IMR-90 (cell line): ENCODE data around the gene ITM2C. TPM values are rescaled to one million over a fixed set of nuclear protein-coding genes. Genes with fewer than 3 reads are reported as not detected.

Source experiments
- ATAC-seq: fragments of 200-7000 bp; cut with Tn5 transposase; 2 replicates; pipeline ENCODE4 v1.9.1; 2020; ENCODE audit warnings: low read depth, mild to moderate bottlenecking, moderate library complexity
- BruUV-seq: library from RNA; stranded (reverse); fragments of 400-500 nt; replicated peaks from 2 replicates; lab custom pipeline; 2021; lab: Mats Ljungman, UMichigan
- CTCF ChIA-PET: fragments of 300-600 bp; formaldehyde crosslinking; extraction: SDS; loops from one replicate; lab custom pipeline; 2021; ENCODE audit warnings: antibody characterized with exemption; lab: Yijun Ruan, JAX
- POLR2A ChIA-PET: fragments of 300-600 bp; sonication (Branson Sonifier 250); formaldehyde crosslinking; loops from one replicate; lab custom pipeline; 2022; ENCODE audit warnings: antibody characterized with exemption; ENCODE audit not compliant: unreplicated experiment; lab: Charles Lee
- DNase-seq: peaks from one replicate; pipeline ENCODE4 v3.0.0; 2013
- H2AFZ ChIP-seq: replicated peaks from 2 replicates; pipeline ENCODE3; 2013; ENCODE audit warnings: low read length, mild to moderate bottlenecking; ENCODE audit not compliant: poor library complexity
- H2AK5ac ChIP-seq: 2 replicates; pipeline ENCODE4 v1.6.1; 2013; ENCODE audit warnings: low read depth, low read length, inconsistent platforms
- H2AK9ac ChIP-seq: replicated peaks from 2 replicates; pipeline ENCODE3; 2013; ENCODE audit warnings: mild to moderate bottlenecking, low read depth, low read length, moderate library complexity; ENCODE audit not compliant: poor library complexity
- H2BK120ac ChIP-seq: 2 replicates; pipeline ENCODE4 v1.6.1; 2013; ENCODE audit warnings: low read depth, low read length, inconsistent platforms
- H2BK15ac ChIP-seq: 3 replicates; pipeline ENCODE4 v1.6.1; 2013; ENCODE audit warnings: low read depth, low read length, inconsistent platforms
- H2BK20ac ChIP-seq: 2 replicates; pipeline ENCODE4 v1.6.1; 2013; ENCODE audit warnings: low read depth, mild to moderate bottlenecking, inconsistent platforms, low read length, moderate library complexity
- H2BK5ac ChIP-seq: 2 replicates; pipeline ENCODE4 v1.6.1; 2013; ENCODE audit warnings: mild to moderate bottlenecking, low read depth, low read length, inconsistent platforms; ENCODE audit not compliant: poor library complexity, severe bottlenecking
- H3K14ac ChIP-seq: replicated peaks from 2 replicates; pipeline ENCODE4 v1.6.1; 2013; ENCODE audit warnings: low read depth, low read length, inconsistent platforms
- H3K18ac ChIP-seq: 2 replicates; pipeline ENCODE4 v1.6.1; 2013; ENCODE audit warnings: low read depth, low read length, control low read depth
- H3K23ac ChIP-seq: 2 replicates; pipeline ENCODE4 v1.6.1; 2013; ENCODE audit warnings: low read depth, low read length, inconsistent platforms
- H3K27ac ChIP-seq: 2 replicates; pipeline ENCODE4 v1.5.1; 2013; ENCODE audit warnings: mild to moderate bottlenecking, control low read depth, low read length; ENCODE audit not compliant: insufficient read depth
- H3K27me3 ChIP-seq: 2 replicates; pipeline ENCODE4 v1.6.1; 2013; ENCODE audit warnings: low read length; ENCODE audit not compliant: control insufficient read depth, insufficient read depth
- H3K36me3 ChIP-seq: 2 replicates; pipeline ENCODE4 v1.6.1; 2013; ENCODE audit warnings: low read length, mixed read lengths; ENCODE audit not compliant: control insufficient read depth, insufficient read depth
- H3K4ac ChIP-seq: 2 replicates; pipeline ENCODE4 v1.6.1; 2013; ENCODE audit warnings: low read depth, low read length, inconsistent platforms
- H3K4me1 ChIP-seq: 2 replicates; pipeline ENCODE4 v1.6.1; 2013; ENCODE audit warnings: low read length, mixed read lengths; ENCODE audit not compliant: control insufficient read depth, insufficient read depth
- H3K4me2 ChIP-seq: 2 replicates; pipeline ENCODE4 v1.6.1; 2013; ENCODE audit warnings: low read depth, mild to moderate bottlenecking, control low read depth, low read length, moderate library complexity
- H3K4me3 ChIP-seq: 2 replicates; pipeline ENCODE4 v1.5.1; 2013; ENCODE audit warnings: low read depth, mild to moderate bottlenecking, control low read depth, low read length, moderate library complexity; ENCODE audit not compliant: insufficient read depth
- H3K56ac ChIP-seq: 2 replicates; pipeline ENCODE4 v1.6.1; 2013; ENCODE audit warnings: low read length, inconsistent platforms; ENCODE audit not compliant: insufficient read depth; ENCODE audit errors: extremely low read depth
- H3K79me1 ChIP-seq, 2 experiments: 2 replicates each; pipeline ENCODE4 v1.6.1; 2013; ENCODE audit warnings: low read length in 2 of 2, inconsistent platforms in 1 of 2, low read depth in 1 of 2
- H3K9ac ChIP-seq: 2 replicates; pipeline ENCODE4 v1.6.1; 2013; ENCODE audit warnings: low read depth, low read length, control low read depth
- H3K9me1 ChIP-seq: 2 replicates; pipeline ENCODE4 v1.6.1; 2013; ENCODE audit warnings: low read length, inconsistent platforms; ENCODE audit not compliant: insufficient read depth
- H3K9me3 ChIP-seq: 2 replicates; pipeline ENCODE4 v1.6.1; 2013; ENCODE audit warnings: low read length; ENCODE audit not compliant: control insufficient read depth, insufficient read depth
- H4K20me1 ChIP-seq: 2 replicates; pipeline ENCODE4 v1.6.1; 2013; ENCODE audit warnings: low read length, inconsistent platforms; ENCODE audit not compliant: insufficient read depth
- H4K5ac ChIP-seq: 2 replicates; pipeline ENCODE4 v1.6.1; 2013; ENCODE audit warnings: mild to moderate bottlenecking, low read depth, low read length, control low read depth
- H4K8ac ChIP-seq, 2 experiments: 2 replicates each; pipeline ENCODE4 v1.6.1; 2013; ENCODE audit warnings: low read depth in 2 of 2, low read length in 2 of 2, control low read depth in 1 of 2, inconsistent platforms in 1 of 2
- H4K91ac ChIP-seq: 2 replicates; pipeline ENCODE4 v1.6.1; 2013; ENCODE audit warnings: low read depth, low read length, inconsistent platforms; ENCODE audit not compliant: insufficient read depth
- CEBPB ChIP-seq: IDR thresholded peaks from 2 replicates; pipeline ENCODE4 v1.6.1; 2012; ENCODE audit warnings: low read depth, low read length, improper control_type of control experiment
- ELK1 ChIP-seq: fragments of 150-350 bp; IDR thresholded peaks from 2 replicates; pipeline ENCODE4 v1.6.1; 2016; ENCODE audit warnings: low read depth, mild to moderate bottlenecking, low read length, moderate library complexity, borderline replicate concordance
- MAZ ChIP-seq: IDR thresholded peaks from 2 replicates; pipeline ENCODE4 v1.6.1; 2012; ENCODE audit warnings: low read depth, mild to moderate bottlenecking, low read length, improper control_type of control experiment, moderate library complexity, borderline replicate concordance
- MXI1 ChIP-seq: IDR thresholded peaks from 2 replicates; pipeline ENCODE4 v1.6.1; 2012; ENCODE audit warnings: low read depth, mild to moderate bottlenecking, low read length, moderate library complexity, borderline replicate concordance
- POLR2A ChIP-seq: IDR thresholded peaks from 2 replicates; pipeline ENCODE4 v1.6.1; 2012; ENCODE audit warnings: mild to moderate bottlenecking, low read depth, low read length
- SMC3 ChIP-seq: fragments of 150-350 bp; IDR thresholded peaks from 2 replicates; pipeline ENCODE4 v1.6.1; 2016; ENCODE audit warnings: low read depth, mild to moderate bottlenecking, antibody characterized with exemption, low read length, moderate library complexity
- USF2 ChIP-seq: fragments of 150-350 bp; IDR thresholded peaks from 2 replicates; pipeline ENCODE4 v1.6.1; 2017; ENCODE audit warnings: mild to moderate bottlenecking, antibody characterized with exemption, low read length, low read depth
- WGBS, 2 experiments: methylation state at CpG; one replicate each; pipeline versions ENCODE4 v1.1.5 to v1.1.7; 2013; ENCODE audit warnings: missing lambda C conversion rate in 2 of 2; ENCODE audit not compliant: insufficient read length in 1 of 2; ENCODE audit errors: extremely low coverage in 2 of 2; 5-methylcytosine and 5-hydroxymethylcytosine counted together
- dilution Hi-C: fragments of 300-500 bp; cut with HindIII; formaldehyde crosslinking; loops from one replicate; pipeline ENCODE4 v1.14.3; 2018; ENCODE audit warnings: low sequenced_read_pairs; ENCODE audit not compliant: unreplicated experiment
- in situ Hi-C: fragments of 300-500 bp; cut with MboI; formaldehyde crosslinking; loops from 3 replicates; pipeline ENCODE4 v1.14.3; 2019; ENCODE audit warnings: low sequenced_read_pairs, inconsistent platforms, mixed read lengths
- intact Hi-C: fragments of 100-400 bp; cut with micrococcal nuclease; formaldehyde crosslinking; loops from 2 replicates; pipeline ENCODE4 v1.10.0; 2022
- polyA plus RNA-seq, 3 experiments: library from polyadenylated mRNA; depleted of rRNA; stranded (reverse); fragments of >200 nt; gene quantifications; 2 replicates each; pipeline ENCODE4 v1.2.3, GENCODE V29; 2012; ENCODE audit warnings: low replicate concordance in 1 of 3
- total RNA-seq: library from RNA; depleted of rRNA; stranded (reverse); fragments of >200 nt; gene quantifications from 2 replicates; pipeline ENCODE4 v1.2.3, GENCODE V29; 2012

Gene ITM2C
- total and polyA plus RNA-seq, 2 of the 4 experiments (the other 2 are of a cell fraction) = 46.8 to 274 TPM

DNA sequence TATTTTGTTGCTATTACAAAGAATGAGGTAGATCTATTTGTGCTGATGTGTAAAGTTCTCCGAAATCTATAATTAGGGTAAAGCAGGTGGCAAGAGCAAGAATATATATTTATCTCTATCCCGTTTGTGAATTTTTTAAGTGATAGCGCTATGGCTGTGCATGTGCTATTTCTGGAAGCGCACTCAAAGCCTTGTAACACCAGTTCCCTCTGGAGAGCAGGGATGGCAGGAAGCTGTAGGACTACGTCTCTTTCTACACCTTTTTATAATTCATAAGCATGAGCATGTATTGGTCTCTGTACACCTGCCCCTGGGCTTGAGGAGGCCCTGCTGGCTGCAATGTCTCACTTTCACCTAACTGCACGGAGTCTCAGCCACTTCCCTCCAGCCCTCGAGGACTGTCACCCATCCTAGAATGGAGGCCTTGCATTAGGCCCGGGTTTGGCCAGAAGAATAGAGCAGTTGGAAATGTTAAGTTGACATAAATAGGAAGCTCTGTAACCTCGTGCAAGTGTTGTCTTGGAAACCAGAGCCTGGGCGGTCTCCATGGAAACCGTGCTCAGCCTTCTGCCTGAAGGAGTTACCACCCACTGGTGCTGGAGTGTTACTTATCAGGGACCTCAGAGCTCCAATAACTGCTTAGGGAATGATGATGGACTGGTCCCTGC is 20.9 kb downstream of the ITM2C start:
- no peaks in the 10 kb centered on the region; the same call in 1 of the 2 replicates for H3K9me3 ChIP-seq
- H3K4me2 ChIP-seq = no peak overlapping the region
- no peak overlapping the region for H2BK5ac ChIP-seq
- no peak overlapping the region for H2AK5ac ChIP-seq
- no peak overlapping the region for H4K5ac ChIP-seq
- POLR2A ChIA-PET = no interaction called here
- H2BK120ac ChIP-seq = no peak overlapping the region
- CTCF ChIA-PET = interaction anchor here (0.6 to 0.7 kb wide), 2 partner anchors 120 to 732 kb away, joined by 3 read pairs; no protein-coding TSS in a partner anchor
- H3K9ac ChIP-seq = no peak overlapping the region
- H2BK15ac ChIP-seq = no peak overlapping the region
- no peak overlapping the region for H3K4me3 ChIP-seq
- in situ Hi-C loops (no loop called here), intact Hi-C loops (no loop called here), dilution Hi-C loops (no loop called here)
- 20% methylated on average over 2 of the region's 11 CpGs; no CpG with 5 or more reads in 1 of the 2 experiments for WGBS, 2 experiments
- no peaks in the 10 kb centered on the region for H4K20me1 ChIP-seq
- no peak overlapping the region for H3K18ac ChIP-seq
- peak; percentile 75 for DNase-seq
- H2AK9ac ChIP-seq = no peak overlapping the region
- H3K27ac ChIP-seq = no peak overlapping the region
- H2AFZ ChIP-seq = no peak overlapping the region
- H3K4me1 ChIP-seq = no peaks in the 10 kb centered on the region; the same call in 1 of the 2 replicates
- H3K79me1 ChIP-seq = no peaks in the 10 kb centered on the region
- H3K9me1 ChIP-seq = no peaks in the 10 kb centered on the region
- H3K27me3 ChIP-seq = peaks cover 10% of the 10 kb centered on the region
- H3K23ac ChIP-seq = no peak overlapping the region
- H3K4ac ChIP-seq = no peak overlapping the region
- H3K14ac ChIP-seq = no peak overlapping the region
- H4K91ac ChIP-seq = no peak overlapping the region
- TF ChIP-seq MAZ = no peak
- TF ChIP-seq CEBPB = no peak
- no peak for TF ChIP-seq POLR2A
- TF ChIP-seq MXI1 = peak; percentile 52; the same call in 1 of the 2 replicates
- no peak for TF ChIP-seq ELK1
- TF ChIP-seq SMC3 = no peak
- TF ChIP-seq USF2 = no peak
- no peaks in the 10 kb centered on the region for H3K36me3 ChIP-seq
- no TSS peak for BruUV-seq
- no peak overlapping the region for H2BK20ac ChIP-seq
- no peak overlapping the region for H3K56ac ChIP-seq
- peak; percentile 85 for ATAC-seq
- no peak overlapping the region for H4K8ac ChIP-seq
